Measurements from ENCODE around the gene SHB. TPM values are rescaled to one million over a fixed set of nuclear protein-coding genes. Genes with fewer than 3 reads are reported as not detected.

Gene SHB
- total and polyA plus RNA-seq, 2 donors (not counting 3 experiments of a cell fraction or from before 2014, with no cell fraction given): 13.4 to 24.9 TPM

GRCh38 chr9:38082446-38083287, 13.6 kb upstream of the SHB start:
- H3K27me3 ChIP-seq (ENCODE audit: control insufficient read depth in 2 of 2, insufficient read depth in 2 of 2, low read length in 2 of 2): no peaks in the 10 kb centered on the region
- no peak overlapping the region for H2AFZ ChIP-seq (ENCODE audit: low read depth, low read length)
- BruUV-seq (replicated peaks): no TSS peak
- H4K20me1 ChIP-seq (replicated peaks; ENCODE audit: control insufficient read depth, extremely low read depth, insufficient read depth, low read length): no peaks in the 10 kb centered on the region
- no peaks in the 10 kb centered on the region for H3K36me3 ChIP-seq (ENCODE audit: control insufficient read depth in 2 of 2, extremely low read depth in 1 of 2, insufficient read depth in 2 of 2, low read length in 2 of 2)
- FAIRE-seq: no peak
- H3K4me2 ChIP-seq (ENCODE audit: insufficient read depth, low read length): no peak overlapping the region
- no peak overlapping the region for H3K27ac ChIP-seq (ENCODE audit: insufficient read depth, low read depth, low read length)
- intact Hi-C loops (cut with micrococcal nuclease) (no loop called here), dilution Hi-C loops (cut with MboI; ENCODE audit: extremely low pct_ligation_motif_present, low sequenced_read_pairs) (no loop called here)
- DNase-seq (ENCODE audit: low read depth, low spot score): no peak
- H3K9me3 ChIP-seq (replicated peaks; ENCODE audit: control insufficient read depth, insufficient read depth, low read length): no peaks in the 10 kb centered on the region
- H3K9me1 ChIP-seq (replicated peaks; ENCODE audit: control insufficient read depth, extremely low read depth, insufficient read depth, low read length): no peaks in the 10 kb centered on the region
- POLR2A ChIA-PET: no interaction called here
- no peak overlapping the region for H3K4me3 ChIP-seq (replicated peaks in 1 of 3; ENCODE audit: insufficient read depth in 1 of 3, low read depth in 1 of 3, low read length in 3 of 3)
- H3K79me2 ChIP-seq (ENCODE audit: control insufficient read depth, insufficient read depth, low read length): no peaks in the 10 kb centered on the region
- TF ChIP-seq MAX (IDR thresholded peaks at IDR 0.05; ENCODE audit: insufficient read depth, insufficient read length) (no peak), MYC (IDR thresholded peaks at IDR 0.05; ENCODE audit: low read depth, low read length) (no peak), JUN (IDR thresholded peaks at IDR 0.05; ENCODE audit: borderline replicate concordance, insufficient read depth, insufficient read length, low read depth) (no peak), POLR2A (IDR thresholded peaks at IDR 0.05; ENCODE audit: low read depth, low read length) (no peak), FOS (IDR thresholded peaks at IDR 0.05; ENCODE audit: borderline replicate concordance, insufficient read depth, low read length) (no peak), POLR2AphosphoS5 (IDR thresholded peaks at IDR 0.05; ENCODE audit: insufficient read depth, low read depth, low read length) (no peak), EZH2 (IDR thresholded peaks at IDR 0.05; ENCODE audit: borderline replicate concordance, low read depth, low read length, severe bottlenecking) (no peak), GATA2 (IDR thresholded peaks at IDR 0.05; ENCODE audit: insufficient read depth, insufficient read length, low read depth, low read length) (no peak), CTCF (IDR thresholded peaks at IDR 0.05; ENCODE audit: extremely low read depth in 1 of 2, insufficient read depth in 1 of 2, low read depth in 1 of 2, low read length in 2 of 2) (no peak)
- peaks cover 15% of the 10 kb centered on the region for H3K4me1 ChIP-seq (ENCODE audit: control insufficient read depth, extremely low read depth, insufficient read depth, low read length)
- CTCF ChIA-PET: interaction anchor here (1.0 to 1.9 kb wide), 2 partner anchors 14 to 169 kb away, joined by 3 to 6 read pairs; partner anchors contain the start of gene SHB
- H3K9ac ChIP-seq (replicated peaks; ENCODE audit: extremely low read depth, insufficient read depth, low read length): no peak overlapping the region

Data from endothelial cell of umbilical vein (primary cell).